Common myeloid progenitor, CD34-positive (primary cell): ENCODE results near the gene ANKRD26. TPM values are rescaled to one million over a fixed set of nuclear protein-coding genes. Genes with fewer than 3 reads are reported as not detected.
A peak's percentile ranks its signal among the peaks of the same experiment; 100 is the strongest.

Source experiments
- CTCF ChIA-PET: fragments of 350-600 bp; sonication (Branson Sonifier 250); formaldehyde crosslinking; loops from one replicate; lab custom pipeline; 2021; ENCODE audit warnings: antibody characterized with exemption; lab: Charles Lee
- POLR2A ChIA-PET: fragments of 350-600 bp; sonication (Branson Sonifier 250); formaldehyde crosslinking; loops from one replicate; lab custom pipeline; 2021; ENCODE audit warnings: antibody characterized with exemption; lab: Charles Lee
- DNase-seq, 3 donors: peaks; one replicate each; pipeline versions ENCODE4 v3.0.0 to v3.0.0-alpha.2; 2013
- H3K27ac ChIP-seq, 2 experiments: 1 replicate in 1 of 2; 2 replicates in 1 of 2; pipeline ENCODE4 v1.7.0; 2013; ENCODE audit warnings: inconsistent platforms in 2 of 2, low read length in 2 of 2, mild to moderate bottlenecking in 2 of 2, low read depth in 1 of 2, moderate library complexity in 1 of 2; ENCODE audit not compliant: severe bottlenecking in 2 of 2, insufficient read depth in 1 of 2, poor library complexity in 1 of 2
- H3K27me3 ChIP-seq, 5 experiments: replicated peaks in 2 of 5; 1 replicate in 3 of 5; 2 replicates in 2 of 5; pipeline versions ENCODE4 v1.6.1 to v1.7.0; 2013; ENCODE audit warnings: low read length in 4 of 5, mild to moderate bottlenecking in 2 of 5, moderate library complexity in 2 of 5, inconsistent platforms in 1 of 5; ENCODE audit not compliant: insufficient read depth in 5 of 5, control insufficient read depth in 4 of 5
- H3K36me3 ChIP-seq, 4 experiments: 1 replicate in 2 of 4; 2 replicates in 2 of 4; pipeline versions ENCODE4 v1.6.1 to v1.7.0; 2013; ENCODE audit warnings: low read length in 3 of 4, control low read depth in 1 of 4, mild to moderate bottlenecking in 1 of 4; ENCODE audit not compliant: control insufficient read depth in 4 of 4, insufficient read depth in 4 of 4
- H3K4me1 ChIP-seq, 4 experiments: 1 replicate in 3 of 4; 2 replicates in 1 of 4; pipeline versions ENCODE4 v1.6.1 to v1.7.1; 2013; ENCODE audit warnings: low read length in 3 of 4, mild to moderate bottlenecking in 3 of 4, control low read depth in 1 of 4, inconsistent platforms in 1 of 4, moderate library complexity in 1 of 4; ENCODE audit not compliant: control insufficient read depth in 4 of 4, insufficient read depth in 4 of 4; ENCODE audit errors: control extremely low read depth in 1 of 4
- H3K4me3 ChIP-seq, 7 experiments: 1 replicate in 4 of 7; 2 replicates in 3 of 7; pipeline versions ENCODE4 v1.5.1 to v1.7.0; 2013; ENCODE audit warnings: mild to moderate bottlenecking in 7 of 7, low read length in 6 of 7, moderate library complexity in 6 of 7, inconsistent platforms in 2 of 7, low read depth in 2 of 7, control low read depth in 1 of 7; ENCODE audit not compliant: insufficient read depth in 4 of 7, control insufficient read depth in 1 of 7; ENCODE audit errors: extremely low read depth in 1 of 7
- H3K9me3 ChIP-seq, 5 experiments: 1 replicate in 4 of 5; 2 replicates in 1 of 5; pipeline versions ENCODE4 v1.6.1 to v1.7.1; 2013; ENCODE audit warnings: low read length in 4 of 5, mild to moderate bottlenecking in 2 of 5, inconsistent platforms in 1 of 5, low read depth in 1 of 5, moderate library complexity in 1 of 5; ENCODE audit not compliant: control insufficient read depth in 4 of 5, insufficient read depth in 2 of 5; ENCODE audit errors: control extremely low read depth in 1 of 5
- WGBS: methylation state at CpG from one replicate; pipeline ENCODE4 v1.1.5; 2013; ENCODE audit not compliant: insufficient coverage; 5-methylcytosine and 5-hydroxymethylcytosine counted together
- polyA plus RNA-seq: library from polyadenylated mRNA; unstranded; fragments of 120-200 nt; gene quantifications from one replicate; pipeline ENCODE4 v1.2.1, GENCODE V29; 2013

Gene ANKRD26
- polyA plus RNA-seq: 9.9 TPM

- CTCF ChIA-PET: interaction anchor here (0.6 to 1.5 kb wide), 2 partner anchors 13 to 26 kb away, joined by 4 read pairs; no protein-coding TSS in a partner anchor
- WGBS: 0% methylated on average over 63 of the region's 65 CpGs
- peak within 1 kb of the TSS; percentile 58 to 84 for H3K27ac ChIP-seq
- peak within 1 kb of the TSS; percentile 81 to 97 (median 90) for H3K4me3 ChIP-seq
- H3K36me3 ChIP-seq: peaks cover 0 to 3% (median 2%) of the 10 kb centered on the region in 4 experiments
- H3K27me3 ChIP-seq: no peaks in the 10 kb centered on the region
- H3K9me3 ChIP-seq: no peaks in the 10 kb centered on the region
- peak; percentile 95 to 97 (median 95) for DNase-seq
- POLR2A ChIA-PET: interaction anchor here (0.6 to 1.1 kb wide), 3 partner anchors 13 to 265 kb away, joined by 3 to 6 read pairs (median 4); no protein-coding TSS in a partner anchor
- peaks cover 2 to 13% (median 10%) of the 10 kb centered on the region in 4 experiments for H3K4me1 ChIP-seq
Observed at GRCh38 chr10:27099916-27100812, at the start of gene ANKRD26. Gene ANKRD26 (minus strand): TSS chr10:27100494. CDS start chr10:27100326, 168 bp downstream.

GRCh38 chr10:27147701-27148100 lies 47.4 kb upstream of the ANKRD26 start:
- no peak overlapping the region for H3K27ac ChIP-seq
- DNase-seq: no peak
- ChIA-PET CTCF (no interaction called here), POLR2A (no interaction called here)
- WGBS: 84% methylated on average over 5 of the region's 5 CpGs
- no peaks in the 10 kb centered on the region for H3K9me3 ChIP-seq
- no peak overlapping the region for H3K4me3 ChIP-seq
- H3K36me3 ChIP-seq: peaks cover 11 to 50% (median 35%) of the 10 kb centered on the region in 4 experiments
- H3K27me3 ChIP-seq: no peaks in the 10 kb centered on the region
- H3K4me1 ChIP-seq: peaks cover 0 to 10% (median 5%) of the 10 kb centered on the region in 4 experiments

GRCh38 chr10:27145937-27146336 lies 45.6 kb upstream of the ANKRD26 start:
- no peaks in the 10 kb centered on the region for H3K9me3 ChIP-seq
- ChIA-PET POLR2A (no interaction called here), CTCF (interaction anchor here (1.1 kb wide), 1 partner anchor 27 kb away, joined by 4 read pairs; no protein-coding TSS in a partner anchor)
- H3K4me3 ChIP-seq: no peak overlapping the region
- peaks cover 11 to 56% (median 38%) of the 10 kb centered on the region in 4 experiments for H3K36me3 ChIP-seq
- no peaks in the 10 kb centered on the region for H3K27me3 ChIP-seq
- peaks cover 0 to 3% (median 0%) of the 10 kb centered on the region in 4 experiments for H3K4me1 ChIP-seq
- DNase-seq: no peak
- no peak overlapping the region for H3K27ac ChIP-seq

- Histone ChIP-seq H3K27ac (no peak overlapping the region), H3K4me1 (peaks cover 0 to 3% (median 0%) of the 10 kb centered on the region in 4 experiments), H3K4me3 (no peak overlapping the region), H3K9me3 (no peaks in the 10 kb centered on the region), H3K36me3 (peaks cover 16 to 61% (median 40%) of the 10 kb centered on the region in 4 experiments), H3K27me3 (no peaks in the 10 kb centered on the region)
- DNase-seq: no peak
- ChIA-PET CTCF (interaction anchor here (1.7 kb wide), 1 partner anchor 11 kb away, joined by 6 read pairs; the partner anchor contains the start of gene YME1L1), POLR2A (no interaction called here)
- no CpG with 5 or more reads among the region's 1 CpG for WGBS
Observed at GRCh38 chr10:27143686-27144085, 43.4 kb upstream of the ANKRD26 start.

DNA sequence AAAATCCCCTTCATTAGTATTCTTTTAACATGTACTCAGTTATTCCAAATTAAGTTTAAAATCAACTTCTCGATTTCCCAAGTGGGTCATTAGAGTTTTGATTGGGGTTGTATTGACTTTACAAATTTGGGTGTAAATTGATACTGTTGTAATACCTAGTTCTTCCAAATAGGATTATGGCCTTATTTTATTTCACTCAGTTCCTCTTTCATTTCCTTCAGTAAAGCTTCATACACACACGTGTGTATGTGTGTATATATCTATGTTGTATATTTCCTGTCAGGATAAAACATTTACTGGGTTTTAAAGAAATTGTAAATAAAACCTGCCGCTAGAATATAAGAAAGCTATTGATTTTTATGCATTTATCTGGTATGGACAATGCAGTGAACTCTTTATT lies 38.0 kb upstream of the ANKRD26 start:
- no peaks in the 10 kb centered on the region for H3K4me1 ChIP-seq
- ChIA-PET POLR2A (no interaction called here), CTCF (no interaction called here)
- H3K36me3 ChIP-seq: peaks cover 7 to 47% (median 33%) of the 10 kb centered on the region in 4 experiments
- H3K9me3 ChIP-seq: no peaks in the 10 kb centered on the region
- no peaks in the 10 kb centered on the region for H3K27me3 ChIP-seq
- no peak for DNase-seq
- H3K4me3 ChIP-seq: no peak overlapping the region
- no peak overlapping the region for H3K27ac ChIP-seq
- WGBS: 100% methylated on average over 1 of the region's 3 CpGs

GRCh38 chr10:27134371-27134770 lies 34.1 kb upstream of the ANKRD26 start:
- Histone ChIP-seq H3K27ac (no peak overlapping the region), H3K27me3 (no peaks in the 10 kb centered on the region), H3K9me3 (no peaks in the 10 kb centered on the region), H3K36me3 (peaks cover 16 to 68% (median 46%) of the 10 kb centered on the region in 4 experiments), H3K4me1 (no peaks in the 10 kb centered on the region), H3K4me3 (no peak overlapping the region)
- 100% methylated on average over 2 of the region's 3 CpGs for WGBS
- no peak for DNase-seq
- POLR2A ChIA-PET: no interaction called here
- CTCF ChIA-PET: interaction anchor here (1.4 kb wide), 1 partner anchor 8 kb away, joined by 4 read pairs; no protein-coding TSS in a partner anchor

GRCh38 chr10:27108165-27108564 lies 7.9 kb upstream of the ANKRD26 start:
- 100% methylated on average over 1 of the region's 3 CpGs for WGBS
- CTCF ChIA-PET: no interaction called here
- H3K36me3 ChIP-seq: peaks cover 18 to 53% (median 22%) of the 10 kb centered on the region in 4 experiments
- DNase-seq: peak in 1 of 3 donors; percentile 8
- H3K4me3 ChIP-seq: no peak overlapping the region
- no peaks in the 10 kb centered on the region for H3K27me3 ChIP-seq
- H3K4me1 ChIP-seq: no peaks in the 10 kb centered on the region
- POLR2A ChIA-PET: no interaction called here
- H3K27ac ChIP-seq: no peak overlapping the region
- H3K9me3 ChIP-seq: peaks cover 0 to 3% (median 0%) of the 10 kb centered on the region in 5 experiments
